Mononuclear cell (primary cell): ENCODE measurements around the gene TBC1D7. TPM values are rescaled to one million over a fixed set of nuclear protein-coding genes. Genes with fewer than 3 reads are reported as not detected.
A peak's percentile ranks its signal among the peaks of the same experiment; 100 is the strongest.

Source experiments
- H3K27me3 ChIP-seq: 2 replicates; pipeline ENCODE4 v1.6.0; 2011; ENCODE audit warnings: low read length, control low read depth; ENCODE audit not compliant: insufficient read depth
- H3K4me1 ChIP-seq: 2 replicates; pipeline ENCODE4 v1.5.1; 2011; ENCODE audit warnings: mild to moderate bottlenecking, low read length, control low read depth; ENCODE audit not compliant: insufficient read depth
- H3K4me3 ChIP-seq: 2 replicates; pipeline ENCODE4 v1.5.1; 2011; ENCODE audit warnings: mild to moderate bottlenecking, low read length, moderate library complexity
- H3K9me3 ChIP-seq: 2 replicates; pipeline ENCODE4 v1.5.1; 2011; ENCODE audit warnings: low read depth, mild to moderate bottlenecking, control low read depth, low read length
- total RNA-seq: library from RNA; depleted of rRNA; stranded (reverse); fragments of >200 nt; gene quantifications from one replicate; pipeline ENCODE4 v1.2.3, GENCODE V29; 2012

Gene TBC1D7
- total RNA-seq, 1 donor = 57.7 TPM

- Histone ChIP-seq H3K27me3 (no peaks in the 10 kb centered on the region), H3K4me1 (peaks cover 46% of the 10 kb centered on the region), H3K9me3 (no peaks in the 10 kb centered on the region), H3K4me3 (no peak overlapping the region)
Measured at GRCh38 chr6:13278991-13279390, 49.3 kb downstream of the TBC1D7 start.

GRCh38 chr6:13278164-13278563 is 50.2 kb downstream of the TBC1D7 start:
- Histone ChIP-seq H3K27me3 (no peaks in the 10 kb centered on the region), H3K4me1 (peaks cover 51% of the 10 kb centered on the region), H3K9me3 (no peaks in the 10 kb centered on the region), H3K4me3 (no peak overlapping the region)

- Histone ChIP-seq H3K4me1 (peaks cover 60% of the 10 kb centered on the region), H3K4me3 (no peak overlapping the region), H3K27me3 (no peaks in the 10 kb centered on the region), H3K9me3 (no peaks in the 10 kb centered on the region)
Measured at GRCh38 chr6:13277231-13277630, 51.1 kb downstream of the TBC1D7 start.

GRCh38 chr6:13275435-13275989 is 52.8 kb downstream of the TBC1D7 start:
- Histone ChIP-seq H3K9me3 (no peaks in the 10 kb centered on the region), H3K4me1 (peaks cover 77% of the 10 kb centered on the region), H3K27me3 (no peaks in the 10 kb centered on the region), H3K4me3 (peak overlapping the region; percentile 10)

- peaks cover 78% of the 10 kb centered on the region for H3K4me1 ChIP-seq
- peak overlapping the region; percentile 50 for H3K4me3 ChIP-seq
- no peaks in the 10 kb centered on the region for H3K27me3 ChIP-seq
- H3K9me3 ChIP-seq = no peaks in the 10 kb centered on the region
Measured at GRCh38 chr6:13274707-13275434, 53.5 kb downstream of the TBC1D7 start.

GRCh38 chr6:13273931-13274706 is 54.2 kb downstream of the TBC1D7 start:
- no peaks in the 10 kb centered on the region for H3K9me3 ChIP-seq
- H3K27me3 ChIP-seq = no peaks in the 10 kb centered on the region
- peak overlapping the region; percentile 50 for H3K4me3 ChIP-seq
- H3K4me1 ChIP-seq = peaks cover 80% of the 10 kb centered on the region

GRCh38 chr6:13273202-13273930 is 55.0 kb downstream of the TBC1D7 start:
- Histone ChIP-seq H3K4me1 (peaks cover 86% of the 10 kb centered on the region), H3K27me3 (no peaks in the 10 kb centered on the region), H3K4me3 (peak overlapping the region; percentile 59), H3K9me3 (no peaks in the 10 kb centered on the region)

- Histone ChIP-seq H3K9me3 (no peaks in the 10 kb centered on the region), H3K27me3 (no peaks in the 10 kb centered on the region), H3K4me3 (peak overlapping the region; percentile 59), H3K4me1 (peaks cover 86% of the 10 kb centered on the region)
Measured at GRCh38 chr6:13272131-13273046, 55.9 kb downstream of the TBC1D7 start.

- Histone ChIP-seq H3K27me3 (no peaks in the 10 kb centered on the region), H3K4me1 (peaks cover 66% of the 10 kb centered on the region), H3K9me3 (no peaks in the 10 kb centered on the region), H3K4me3 (no peak overlapping the region)
Measured at GRCh38 chr6:13268913-13269518, 59.3 kb downstream of the TBC1D7 start.

- H3K4me1 ChIP-seq = peaks cover 68% of the 10 kb centered on the region
- H3K27me3 ChIP-seq = no peaks in the 10 kb centered on the region
- H3K9me3 ChIP-seq = no peaks in the 10 kb centered on the region
- no peak overlapping the region for H3K4me3 ChIP-seq
Measured at GRCh38 chr6:13267142-13267651, 61.1 kb downstream of the TBC1D7 start.

GRCh38 chr6:13263669-13264068 is 64.7 kb downstream of the TBC1D7 start:
- Histone ChIP-seq H3K4me3 (no peak overlapping the region), H3K9me3 (no peaks in the 10 kb centered on the region), H3K4me1 (peaks cover 64% of the 10 kb centered on the region), H3K27me3 (no peaks in the 10 kb centered on the region)

- H3K9me3 ChIP-seq = no peaks in the 10 kb centered on the region
- peaks cover 62% of the 10 kb centered on the region for H3K4me1 ChIP-seq
- no peak overlapping the region for H3K4me3 ChIP-seq
- H3K27me3 ChIP-seq = no peaks in the 10 kb centered on the region
Measured at GRCh38 chr6:13262302-13263230, 65.8 kb downstream of the TBC1D7 start.

GRCh38 chr6:13261464-13261994 is 66.8 kb downstream of the TBC1D7 start:
- H3K27me3 ChIP-seq = no peaks in the 10 kb centered on the region
- peaks cover 68% of the 10 kb centered on the region for H3K4me1 ChIP-seq
- no peaks in the 10 kb centered on the region for H3K9me3 ChIP-seq
- H3K4me3 ChIP-seq = no peak overlapping the region
